Duodenal mucosa (tissue), 2 donors: Measurements from ENCODE around the gene KDM4C.

Experiments used
- H3K27ac ChIP-seq: one replicate; pipeline ENCODE4 v1.7.0; 2013; ENCODE audit warnings: low read depth, low read length
- H3K27me3 ChIP-seq, 2 donors: one replicate each; pipeline ENCODE4 v1.7.0; 2013; ENCODE audit warnings: low read length in 2 of 2, control low read depth in 1 of 2; ENCODE audit not compliant: insufficient read depth in 2 of 2, control insufficient read depth in 1 of 2
- H3K36me3 ChIP-seq, 2 donors: one replicate each; pipeline ENCODE4 v1.7.0; 2013; ENCODE audit warnings: low read length in 2 of 2, control low read depth in 1 of 2; ENCODE audit not compliant: insufficient read depth in 2 of 2, control insufficient read depth in 1 of 2
- H3K4me1 ChIP-seq, 2 donors: one replicate each; pipeline ENCODE4 v1.7.0; 2013; ENCODE audit warnings: low read length in 2 of 2, control low read depth in 1 of 2; ENCODE audit not compliant: insufficient read depth in 2 of 2, control insufficient read depth in 1 of 2
- H3K4me3 ChIP-seq, 2 donors: one replicate each; pipeline ENCODE4 v1.7.0; 2013; ENCODE audit warnings: low read length in 2 of 2, low read depth in 1 of 2
- H3K9ac ChIP-seq, 2 donors: one replicate each; pipeline ENCODE4 v1.7.0; 2013; ENCODE audit warnings: low read length in 2 of 2, low read depth in 1 of 2
- H3K9me3 ChIP-seq, 2 donors: one replicate each; pipeline ENCODE4 v1.7.0; 2013; ENCODE audit warnings: low read length in 2 of 2, control low read depth in 1 of 2; ENCODE audit not compliant: control insufficient read depth in 1 of 2

The KDM4C gene

DNA sequence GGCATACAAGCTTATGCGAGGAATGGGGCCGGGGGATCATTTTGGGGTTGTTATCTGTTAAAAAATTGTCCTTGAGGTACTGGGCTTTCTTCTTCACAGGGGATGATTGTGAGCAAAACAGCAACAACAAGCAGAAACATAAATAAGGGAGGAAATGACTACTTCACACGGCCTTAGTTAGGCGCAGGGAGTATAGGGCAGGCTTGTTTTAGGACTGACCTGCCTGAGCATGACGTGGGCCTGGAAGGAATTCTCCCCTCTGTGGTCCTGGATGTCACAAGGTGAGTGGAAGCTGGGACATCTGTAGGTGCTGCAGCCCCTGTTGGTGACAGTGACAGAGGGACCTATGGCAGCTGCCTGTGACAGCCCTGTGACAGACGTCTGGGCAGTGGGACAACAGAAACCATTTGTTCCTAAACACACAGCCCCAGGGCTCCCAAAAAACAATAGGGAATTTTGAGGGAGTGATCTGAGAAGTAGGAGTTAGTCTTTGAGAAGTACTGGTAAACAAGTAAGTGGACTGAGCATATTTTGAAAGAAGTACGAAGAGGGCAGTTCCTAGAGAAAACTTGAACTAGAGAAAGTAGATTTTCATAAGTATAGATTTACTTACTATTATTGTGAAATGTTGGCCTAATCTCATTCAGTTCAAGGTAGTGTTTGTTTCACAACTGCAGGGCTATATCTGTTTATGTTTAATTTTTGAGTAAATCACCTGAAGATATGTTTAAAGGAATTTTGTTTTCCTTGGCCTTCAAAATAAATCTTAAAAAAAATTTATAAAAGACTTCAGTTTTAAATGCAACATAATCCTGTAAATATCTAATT lies 113.1 kb downstream of the KDM4C start:
- Histone ChIP-seq H3K9me3 (no peaks in the 10 kb centered on the region), H3K9ac (no peak overlapping the region), H3K27ac (no peak overlapping the region), H3K4me1 (no peaks in the 10 kb centered on the region), H3K27me3 (no peaks in the 10 kb centered on the region), H3K4me3 (no peak overlapping the region), H3K36me3 (peaks cover 8 to 10% of the 10 kb centered on the region in 2 donors)

DNA sequence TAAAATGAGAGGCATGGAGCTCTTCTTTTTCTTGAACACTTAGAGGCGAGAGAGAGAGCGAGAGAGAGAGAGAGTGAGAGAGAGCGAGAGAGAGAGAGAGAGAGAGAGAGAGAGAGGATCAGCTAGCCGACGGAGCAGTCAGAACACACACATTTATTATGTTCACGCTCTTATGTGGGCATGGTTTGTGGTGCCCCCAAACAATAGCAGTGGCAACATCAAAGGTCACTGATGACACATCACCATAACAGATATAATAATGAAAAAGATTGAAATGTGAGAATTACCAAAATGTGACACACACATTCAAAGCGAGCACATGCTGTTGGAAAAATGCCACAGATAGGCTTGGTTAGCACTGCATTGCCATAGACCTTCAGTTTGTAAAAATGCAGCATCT lies 116.1 kb downstream of the KDM4C start:
- Histone ChIP-seq H3K9ac (no peak overlapping the region), H3K9me3 (no peaks in the 10 kb centered on the region), H3K4me1 (no peaks in the 10 kb centered on the region), H3K27ac (no peak overlapping the region), H3K36me3 (peaks cover 0 to 5% of the 10 kb centered on the region in 2 donors), H3K27me3 (no peaks in the 10 kb centered on the region), H3K4me3 (no peak overlapping the region)

DNA sequence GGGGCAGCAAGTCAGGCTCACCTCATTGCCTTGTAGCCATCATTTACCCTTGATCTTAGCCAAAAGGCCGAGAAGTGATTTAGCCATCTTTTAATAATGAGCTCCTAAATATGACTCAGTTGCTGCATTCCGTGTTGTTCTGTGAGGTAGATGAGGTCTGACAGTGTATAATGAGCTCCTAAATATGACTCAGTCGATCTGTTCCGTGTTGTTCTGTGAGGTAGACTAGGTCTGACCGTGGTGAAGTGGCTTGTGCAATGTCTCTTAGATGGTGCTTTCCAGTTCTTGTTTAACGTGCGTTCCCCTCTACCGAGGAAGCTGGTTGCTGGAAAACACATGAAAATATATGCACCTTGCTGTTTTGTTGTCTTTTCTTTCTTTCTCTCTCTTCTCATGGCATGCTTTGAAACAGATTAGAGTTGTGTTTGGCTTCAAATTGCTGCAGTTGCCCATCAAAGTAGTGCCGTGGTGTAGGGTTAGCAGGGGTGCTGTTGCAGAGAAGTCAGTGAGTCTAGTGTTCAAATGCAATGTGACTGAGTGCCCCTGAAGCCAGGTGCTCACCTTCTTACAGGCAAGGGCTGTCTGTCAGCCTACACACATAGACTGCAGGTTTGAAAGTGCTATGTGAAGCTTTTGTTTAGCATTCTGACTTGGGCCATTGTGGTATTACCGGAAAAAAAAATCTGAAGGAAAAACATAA lies 118.6 kb downstream of the KDM4C start:
- no peaks in the 10 kb centered on the region for H3K4me1 ChIP-seq
- H3K9me3 ChIP-seq = no peaks in the 10 kb centered on the region
- no peak overlapping the region for H3K4me3 ChIP-seq
- no peaks in the 10 kb centered on the region for H3K27me3 ChIP-seq
- H3K27ac ChIP-seq = no peak overlapping the region
- peaks cover 0 to 6% of the 10 kb centered on the region in 2 donors for H3K36me3 ChIP-seq
- no peak overlapping the region for H3K9ac ChIP-seq

DNA sequence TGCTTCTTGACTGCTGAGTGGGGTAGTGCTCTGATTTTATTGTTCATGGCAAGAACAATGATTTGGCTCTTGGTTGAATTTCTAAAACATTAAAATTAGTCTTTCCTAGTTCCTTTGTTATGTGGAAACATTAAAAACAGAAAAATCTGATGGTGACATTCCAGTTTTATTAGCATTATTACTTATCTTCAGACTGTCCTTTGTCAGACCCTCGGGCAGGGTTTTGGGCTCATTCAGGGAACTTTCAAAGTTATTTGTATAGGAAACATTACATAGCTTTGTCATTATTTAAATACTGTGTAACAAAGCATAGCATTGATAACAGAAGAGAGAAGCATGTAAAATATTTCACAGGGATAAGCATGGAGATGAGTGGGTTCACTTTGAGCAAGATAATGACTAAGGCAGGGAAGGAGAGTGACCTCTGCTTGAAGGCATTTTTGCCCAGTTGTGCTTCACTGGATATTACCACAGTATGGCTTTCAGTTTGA lies 119.9 kb downstream of the KDM4C start:
- H3K27me3 ChIP-seq = no peaks in the 10 kb centered on the region

DNA sequence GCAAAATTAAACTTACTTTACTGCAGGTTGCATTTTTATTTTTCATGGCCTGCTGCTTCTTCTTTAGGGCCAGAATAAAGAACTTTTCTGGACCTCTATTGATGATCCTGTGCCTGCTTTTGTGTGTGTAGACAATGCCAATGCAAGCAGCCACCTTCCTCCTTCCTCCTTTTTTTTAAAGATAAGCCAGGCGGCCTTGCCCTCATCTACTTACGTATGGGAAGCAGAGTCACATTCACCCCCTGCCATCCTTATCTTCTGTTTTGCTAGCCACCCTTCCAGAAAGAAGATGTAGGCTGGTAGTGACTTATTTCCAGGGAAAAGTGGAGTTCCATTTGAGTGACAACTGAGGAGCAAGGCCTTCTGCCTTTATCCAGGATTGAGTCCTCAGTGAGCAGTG lies 122.9 kb downstream of the KDM4C start:
- Histone ChIP-seq H3K27me3 (no peaks in the 10 kb centered on the region), H3K4me1 (no peaks in the 10 kb centered on the region), H3K9ac (no peak overlapping the region), H3K4me3 (no peak overlapping the region), H3K36me3 (peaks cover 0 to 6% of the 10 kb centered on the region in 2 donors), H3K27ac (no peak overlapping the region), H3K9me3 (no peaks in the 10 kb centered on the region)

More for the DNA sequence above, 119.9 kb downstream of the KDM4C start:
- peaks cover 0 to 6% of the 10 kb centered on the region in 2 donors for H3K36me3 ChIP-seq
- H3K4me1 ChIP-seq = no peaks in the 10 kb centered on the region
- no peak overlapping the region for H3K9ac ChIP-seq
- H3K9me3 ChIP-seq = no peaks in the 10 kb centered on the region
- H3K27ac ChIP-seq = no peak overlapping the region
- H3K4me3 ChIP-seq = no peak overlapping the region

DNA sequence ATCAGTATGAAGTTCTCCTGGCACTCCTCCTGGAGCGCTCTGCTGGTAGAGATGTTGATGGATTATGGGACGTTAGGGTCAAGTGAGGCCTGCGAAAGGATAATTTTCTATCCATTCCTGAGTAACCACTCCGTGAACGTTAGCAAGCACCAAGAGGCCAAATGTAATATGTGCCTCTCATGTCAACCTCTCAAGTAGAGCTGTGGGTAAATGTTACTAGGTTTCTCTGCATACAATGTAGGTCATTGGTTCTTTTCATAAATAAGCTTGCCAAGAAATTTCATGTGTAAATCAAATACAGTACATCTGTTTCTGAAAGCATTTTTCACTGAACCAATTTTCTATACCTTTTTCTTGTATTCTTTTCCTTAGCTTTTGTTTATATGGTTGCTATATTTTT lies 126.3 kb downstream of the KDM4C start:
- H3K27me3 ChIP-seq = no peaks in the 10 kb centered on the region
- H3K9me3 ChIP-seq = no peaks in the 10 kb centered on the region
- H3K9ac ChIP-seq = no peak overlapping the region
- H3K4me1 ChIP-seq = no peaks in the 10 kb centered on the region
- no peak overlapping the region for H3K27ac ChIP-seq
- peaks cover 6 to 9% of the 10 kb centered on the region in 2 donors for H3K36me3 ChIP-seq
- no peak overlapping the region for H3K4me3 ChIP-seq

DNA sequence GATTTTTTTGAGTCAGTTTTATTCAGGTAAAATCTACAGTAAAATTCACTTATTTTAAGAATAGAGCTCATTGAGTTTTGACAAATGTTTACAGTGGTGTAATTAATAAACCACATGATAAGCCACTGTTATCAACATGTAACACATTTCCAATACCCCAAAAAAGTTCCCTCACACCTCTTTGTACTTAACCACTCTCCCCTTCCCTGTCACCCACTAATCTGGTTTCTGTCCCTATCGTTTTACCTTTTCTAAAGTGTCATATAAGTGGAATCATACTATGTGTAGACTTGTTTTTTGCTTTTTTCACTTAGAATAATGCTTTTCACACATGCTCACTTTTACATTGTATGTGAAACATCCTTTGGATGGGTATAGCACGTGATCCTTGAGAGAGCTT lies 127.2 kb downstream of the KDM4C start:
- Histone ChIP-seq H3K9ac (no peak overlapping the region), H3K27ac (no peak overlapping the region), H3K9me3 (no peaks in the 10 kb centered on the region), H3K36me3 (peaks cover 6 to 16% of the 10 kb centered on the region in 2 donors), H3K4me1 (no peaks in the 10 kb centered on the region), H3K27me3 (no peaks in the 10 kb centered on the region), H3K4me3 (no peak overlapping the region)

DNA sequence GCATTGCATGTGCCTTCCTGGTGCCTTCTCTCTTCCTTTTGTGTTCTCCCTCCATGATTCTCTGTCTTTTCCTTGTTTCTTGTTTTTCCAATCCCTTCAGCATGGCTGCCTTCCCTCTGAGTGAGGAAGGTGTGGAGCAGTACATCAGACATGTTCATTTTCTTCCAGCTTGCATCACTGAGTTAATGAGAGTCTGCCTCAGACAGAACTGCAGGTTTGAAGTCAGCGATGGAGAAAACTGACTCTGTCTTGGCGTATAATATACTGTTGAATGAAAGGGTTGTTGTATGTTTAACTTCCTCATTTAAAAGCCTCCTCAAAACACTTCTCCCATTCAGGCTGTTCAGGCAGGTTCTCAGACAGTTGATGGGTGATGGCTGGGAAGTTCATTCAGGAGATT lies 129.3 kb downstream of the KDM4C start:
- Histone ChIP-seq H3K9ac (no peak overlapping the region), H3K4me1 (no peaks in the 10 kb centered on the region), H3K9me3 (no peaks in the 10 kb centered on the region), H3K36me3 (peaks cover 0 to 16% of the 10 kb centered on the region in 2 donors), H3K4me3 (no peak overlapping the region), H3K27me3 (no peaks in the 10 kb centered on the region), H3K27ac (no peak overlapping the region)

DNA sequence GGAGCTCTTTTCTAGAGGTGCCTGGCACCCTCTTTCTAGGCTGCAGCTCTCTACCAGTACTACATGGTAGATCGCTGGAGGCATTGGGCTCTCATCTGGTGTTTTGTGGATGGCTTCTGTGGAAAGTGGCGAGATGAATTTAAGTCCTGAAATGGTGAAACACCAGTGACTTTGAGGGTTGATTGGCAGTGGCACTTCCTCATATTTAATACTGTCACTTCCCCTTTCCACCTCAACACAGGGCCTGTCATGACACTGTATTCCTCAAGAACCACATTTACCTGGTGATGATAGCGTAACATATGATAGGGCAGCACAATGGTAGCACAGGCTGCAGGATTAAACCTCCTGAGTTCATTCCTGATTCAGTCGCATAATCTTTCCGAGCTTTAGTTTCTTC lies 132.1 kb downstream of the KDM4C start:
- no peaks in the 10 kb centered on the region for H3K27me3 ChIP-seq
- H3K4me1 ChIP-seq = no peaks in the 10 kb centered on the region
- H3K27ac ChIP-seq = no peak overlapping the region
- H3K4me3 ChIP-seq = no peak overlapping the region
- peaks cover 5 to 30% of the 10 kb centered on the region in 2 donors for H3K36me3 ChIP-seq
- H3K9me3 ChIP-seq = no peaks in the 10 kb centered on the region
- H3K9ac ChIP-seq = no peak overlapping the region

DNA sequence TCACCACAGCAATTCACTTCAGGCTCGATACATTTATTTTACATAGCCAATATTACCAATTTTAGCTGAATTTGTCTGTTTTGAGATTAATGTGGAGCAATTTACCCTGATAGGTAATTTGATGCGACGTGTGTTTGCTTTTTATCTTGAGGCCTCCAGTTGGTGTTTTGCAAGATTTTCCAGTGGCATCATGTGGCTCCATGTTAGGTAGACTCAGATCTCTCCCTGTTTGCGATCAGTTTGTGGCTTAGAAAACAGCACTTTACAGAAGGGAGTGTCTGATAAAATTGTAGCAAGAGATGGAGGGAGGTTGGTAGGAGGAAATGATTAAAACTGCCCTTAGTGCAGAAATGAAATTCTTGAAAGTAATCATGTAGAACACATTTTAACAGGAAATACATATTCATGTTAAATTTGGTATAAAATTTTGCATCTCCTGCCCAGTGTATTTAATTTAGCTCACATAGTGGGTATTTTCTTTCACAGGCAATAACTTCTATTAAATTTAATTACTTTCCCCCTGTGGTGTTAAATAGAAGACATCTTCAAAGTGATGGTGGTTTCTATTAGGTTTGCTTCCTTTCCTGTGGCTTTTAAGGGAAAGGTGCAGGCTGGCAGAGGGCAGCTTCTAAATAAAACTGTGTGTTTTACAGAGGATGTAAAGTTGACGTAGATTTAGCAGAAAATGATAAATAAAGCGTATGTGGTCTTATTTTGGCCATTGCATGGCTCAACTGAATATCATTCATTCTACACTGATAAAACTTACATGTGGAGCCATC lies 135.8 kb downstream of the KDM4C start:
- no peak overlapping the region for H3K4me3 ChIP-seq
- no peak overlapping the region for H3K9ac ChIP-seq
- H3K4me1 ChIP-seq = peaks cover 7 to 9% of the 10 kb centered on the region in 2 donors
- H3K36me3 ChIP-seq = peaks cover 5 to 25% of the 10 kb centered on the region in 2 donors
- no peaks in the 10 kb centered on the region for H3K9me3 ChIP-seq
- H3K27me3 ChIP-seq = no peaks in the 10 kb centered on the region
- H3K27ac ChIP-seq = no peak overlapping the region
